HepG2 (cell line): ENCODE data around the gene MEGF11. TPM values are rescaled to one million over a fixed set of nuclear protein-coding genes. Genes with fewer than 3 reads are reported as not detected.

Source experiments
- ATAC-seq: fragments of 200-7000 bp; cut with Tn5 transposase; 3 replicates; pipeline ENCODE4 v1.9.1; 2020; ENCODE audit warnings: mild to moderate bottlenecking, moderate library complexity
- BruUV-seq: library from RNA; stranded (reverse); fragments of 400-500 nt; replicated peaks from 2 replicates; lab custom pipeline; 2021; lab: Mats Ljungman, UMichigan
- CTCF ChIA-PET: fragments of 300-600 bp; formaldehyde crosslinking; extraction: SDS; loops from one replicate; lab custom pipeline; 2021; ENCODE audit warnings: low total read pairs, inconsistent platforms, low intra/inter-chr PET ratio; lab: Yijun Ruan, JAX
- POLR2A ChIA-PET: fragments of 350-600 bp; sonication (Branson Sonifier 250); formaldehyde crosslinking; loops from one replicate; lab custom pipeline; 2020; ENCODE audit warnings: antibody characterized with exemption, inconsistent platforms; lab: Yijun Ruan, JAX
- DNase-seq: peaks from one replicate; pipeline ENCODE4 v3.0.0-alpha.2; 2015; ENCODE audit warnings: low spot score
- FAIRE-seq: peaks from 3 replicates; lab custom pipeline; 2011; peaks lifted over from hg19 to GRCh38; lab: Jason Lieb, UNC
- H2AFZ ChIP-seq: one replicate; pipeline ENCODE4 v1.6.1; 2011; ENCODE audit warnings: low read length, inconsistent platforms
- H3K27ac ChIP-seq: fragments of 300-600 bp; 3 replicates; pipeline ENCODE4 v1.8.0; 2011; ENCODE audit warnings: mixed run types, mild to moderate bottlenecking, mixed read lengths, low read length, inconsistent platforms; ENCODE audit not compliant: insufficient read depth; ENCODE audit errors: extremely low read length
- H3K27me3 ChIP-seq, 2 experiments: fragments of 200-600 bp in 1 of 2; 2 replicates in 1 of 2; 3 replicates in 1 of 2; pipeline versions ENCODE4 v1.6.0 to v1.8.0; 2011; ENCODE audit warnings: low read length in 2 of 2, mild to moderate bottlenecking in 2 of 2, moderate library complexity in 2 of 2, inconsistent platforms in 1 of 2; ENCODE audit not compliant: insufficient read depth in 2 of 2, control insufficient read depth in 1 of 2
- H3K36me3 ChIP-seq, 2 experiments: fragments of 200-600 bp in 1 of 2; replicated peaks in 1 of 2; 2 replicates in 1 of 2; 3 replicates in 1 of 2; pipeline versions ENCODE4 v1.5.1 to v1.8.0; 2011; ENCODE audit warnings: low read length in 2 of 2, inconsistent platforms in 1 of 2; ENCODE audit not compliant: insufficient read depth in 2 of 2, control insufficient read depth in 1 of 2
- H3K4me1 ChIP-seq: 2 replicates; pipeline ENCODE4 v1.5.1; 2012; ENCODE audit warnings: low read length, inconsistent platforms; ENCODE audit not compliant: insufficient read depth
- H3K4me2 ChIP-seq: 2 replicates; pipeline ENCODE4 v1.6.0; 2011; ENCODE audit warnings: low read depth, low read length, inconsistent platforms
- H3K4me3 ChIP-seq, 3 experiments: fragments of 200-600 bp in 1 of 3; sonication (generic), shearing (Covaris generic) in 1 of 3; replicated peaks in 1 of 3; 2 replicates each; pipeline ENCODE4 v1.5.1; 2011 to 2016; ENCODE audit warnings: low read length in 3 of 3, inconsistent platforms in 2 of 3, low read depth in 2 of 3, mild to moderate bottlenecking in 2 of 3, control low read depth in 1 of 3, mixed read lengths in 1 of 3; ENCODE audit not compliant: insufficient read depth in 1 of 3
- H3K79me2 ChIP-seq: one replicate; pipeline ENCODE4 v1.6.1; 2011; ENCODE audit warnings: low read length, inconsistent platforms; ENCODE audit not compliant: insufficient read depth
- H3K9ac ChIP-seq: 2 replicates; pipeline ENCODE4 v1.6.0; 2011; ENCODE audit warnings: mild to moderate bottlenecking, low read depth, low read length, inconsistent platforms; ENCODE audit not compliant: insufficient read depth
- H3K9me3 ChIP-seq: 2 replicates; pipeline ENCODE4 v1.5.1; 2012; ENCODE audit warnings: mild to moderate bottlenecking, low read length
- H4K20me1 ChIP-seq: 2 replicates; pipeline ENCODE4 v1.6.0; 2011; ENCODE audit warnings: inconsistent platforms, mild to moderate bottlenecking, low read length, moderate library complexity; ENCODE audit not compliant: insufficient read depth
- CCAR2 ChIP-seq: fragments of 200-400 bp; formaldehyde crosslinking; optimal IDR thresholded peaks from 2 replicates; pipeline ENCODE3; 2018; ENCODE audit warnings: low read depth, mild to moderate bottlenecking, low read length, moderate library complexity
- ESRRA ChIP-seq: sonication (generic); formaldehyde crosslinking; IDR thresholded peaks from 2 replicates; pipeline ENCODE4 v1.5.1; 2020; ENCODE audit warnings: mild to moderate bottlenecking, low read depth, missing genetic modification reagents
- FLYWCH1 ChIP-seq: sonication (generic); formaldehyde crosslinking; IDR thresholded peaks from 2 replicates; pipeline ENCODE4 v1.8.1; 2023; ENCODE audit warnings: mild to moderate bottlenecking, missing genetic modification reagents
- FOXA1 ChIP-seq, 2 experiments: fragments of 450-650 bp in 1 of 2; sonication (generic) in 1 of 2; formaldehyde crosslinking in 1 of 2; IDR thresholded peaks; 2 replicates each; pipeline versions ENCODE4 v1.4.0 to v1.6.1; 2016 to 2020; ENCODE audit warnings: missing genetic modification reagents in 1 of 2
- GABPB1 ChIP-seq: IDR thresholded peaks from 2 replicates; pipeline ENCODE4 v1.6.1; 2016; ENCODE audit warnings: mild to moderate bottlenecking, missing genetic modification reagents, moderate library complexity, missing compliant biosample characterization
- ZNF138 ChIP-seq: sonication (generic); formaldehyde crosslinking; IDR thresholded peaks from 2 replicates; pipeline ENCODE4 v1.5.0; 2020; ENCODE audit warnings: mild to moderate bottlenecking, low read depth, missing genetic modification reagents
- ZNF557 ChIP-seq: sonication (generic); formaldehyde crosslinking; IDR thresholded peaks from 2 replicates; pipeline ENCODE4 v1.4.0; 2020; ENCODE audit warnings: missing genetic modification reagents
- ZNF709 ChIP-seq: sonication (generic); formaldehyde crosslinking; IDR thresholded peaks from 2 replicates; pipeline ENCODE4 v1.5.0; 2020; ENCODE audit warnings: mild to moderate bottlenecking, missing genetic modification reagents
- WGBS: methylation state at CpG from one replicate; pipeline ENCODE4 v1.1.6; 2017; ENCODE audit warnings: low lambda C conversion rate; 5-methylcytosine and 5-hydroxymethylcytosine counted together
- in situ Hi-C: cut with HindIII; loops from 2 replicates; pipeline ENCODE4 v1.10.0; 2017; ENCODE audit warnings: low pct_unique_long_range_greater_than_20kb; ENCODE audit not compliant: extremely low pct_ligation_motif_present
- intact Hi-C: fragments of 100-400 bp; cut with micrococcal nuclease; formaldehyde crosslinking; loops from one replicate; pipeline ENCODE4 v1.10.0; 2022; ENCODE audit not compliant: unreplicated experiment
- polyA plus RNA-seq, 8 experiments: library from polyadenylated mRNA; depleted of rRNA in 3 of 8; stranded (reverse) in 7 of 8; unstranded in 1 of 8; fragments of >200 nt; fragmentation: Illumina TruSeq in 4 of 8; extraction: Trizol in 4 of 8; gene quantifications; 2 replicates each; pipeline versions ENCODE4 v1.2.1 to v1.2.3, GENCODE V29; 2011 to 2016; ENCODE audit warnings: low read depth in 4 of 8, missing spikeins in 1 of 8, mixed read lengths in 1 of 8; ENCODE audit not compliant: insufficient read depth in 1 of 8
- total RNA-seq, 5 experiments: library from RNA; depleted of rRNA; stranded (reverse); fragments of >200 nt; fragmentation: Illumina TruSeq; extraction: Trizol; gene quantifications; 2 replicates each; pipeline ENCODE4 v1.2.3, GENCODE V29; 2016; ENCODE audit warnings: low read depth in 1 of 5
- TF ChIP-seq, protein P1 (sequence below): sonication (generic); formaldehyde crosslinking; IDR thresholded peaks from 2 replicates; pipeline ENCODE4 v1.4.0; 2020; ENCODE audit warnings: missing genetic modification reagents
- TF ChIP-seq, protein P2 (sequence below): IDR thresholded peaks from 2 replicates; pipeline ENCODE4 v1.6.1; 2018; ENCODE audit warnings: missing genetic modification reagents, mild to moderate bottlenecking, missing compliant biosample characterization

Gene MEGF11
- total and polyA plus RNA-seq, 2 of the 13 experiments (the other 11 are each of a cell fraction or from before 2014, with no cell fraction given), result not detected

DNA sequence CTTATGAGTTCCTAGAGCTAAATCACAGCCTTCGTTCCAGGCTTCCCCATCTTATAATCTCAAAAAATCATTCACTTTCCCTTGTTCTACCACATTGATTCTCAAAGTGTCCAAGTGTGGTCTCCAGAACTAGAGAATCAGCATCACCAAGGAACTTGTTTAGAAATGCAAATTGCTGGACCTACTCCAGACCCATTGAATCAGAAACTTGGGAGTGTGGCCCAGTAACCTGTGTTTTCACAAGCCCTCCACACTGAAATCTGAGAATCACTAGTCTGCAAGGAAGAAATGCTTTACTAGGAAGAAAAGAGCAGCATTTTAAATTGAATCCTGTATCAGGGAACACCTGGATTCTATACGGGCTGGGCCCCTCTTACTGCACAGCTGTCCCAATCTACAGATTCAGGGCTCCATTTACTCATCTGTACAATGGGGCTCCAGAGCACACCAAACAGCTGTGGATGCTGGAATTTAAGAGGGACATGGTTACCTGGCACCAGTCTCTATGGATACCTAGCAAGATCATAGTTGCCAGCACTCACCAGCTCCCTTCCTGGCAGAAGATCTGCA is 3.9 kb downstream of the MEGF11 start:
- no peak for TF ChIP-seq FLYWCH1
- no peak for TF ChIP-seq ESRRA (CRISPR knock-in tag)
- H4K20me1 ChIP-seq, result peaks cover 7% of the 10 kb centered on the region; the same call in 1 of the 2 replicates
- no peak overlapping the region for H2AFZ ChIP-seq
- ChIA-PET CTCF (no interaction called here), POLR2A (no interaction called here)
- no peak overlapping the region for H3K9ac ChIP-seq
- H3K79me2 ChIP-seq, result no peaks in the 10 kb centered on the region
- no TSS peak for BruUV-seq
- 46% methylated on average over 2 of the region's 2 CpGs for WGBS
- in situ Hi-C loops (loop anchor here (5.0 kb wide), 1 partner anchor 38 kb away; no protein-coding TSS in a partner anchor), intact Hi-C loops (no loop called here)
- H3K9me3 ChIP-seq, result no peaks in the 10 kb centered on the region
- no peaks in the 10 kb centered on the region for H3K36me3 ChIP-seq
- no peak overlapping the region for H3K4me2 ChIP-seq
- H3K27ac ChIP-seq, result no peak overlapping the region
- H3K4me3 ChIP-seq, result no peak overlapping the region
- ATAC-seq (no peak), DNase-seq (no peak), FAIRE-seq (no peak)
- H3K4me1 ChIP-seq, result peaks cover 20% of the 10 kb centered on the region
- peaks cover 15 to 67% of the 10 kb centered on the region in 2 experiments for H3K27me3 ChIP-seq

DNA sequence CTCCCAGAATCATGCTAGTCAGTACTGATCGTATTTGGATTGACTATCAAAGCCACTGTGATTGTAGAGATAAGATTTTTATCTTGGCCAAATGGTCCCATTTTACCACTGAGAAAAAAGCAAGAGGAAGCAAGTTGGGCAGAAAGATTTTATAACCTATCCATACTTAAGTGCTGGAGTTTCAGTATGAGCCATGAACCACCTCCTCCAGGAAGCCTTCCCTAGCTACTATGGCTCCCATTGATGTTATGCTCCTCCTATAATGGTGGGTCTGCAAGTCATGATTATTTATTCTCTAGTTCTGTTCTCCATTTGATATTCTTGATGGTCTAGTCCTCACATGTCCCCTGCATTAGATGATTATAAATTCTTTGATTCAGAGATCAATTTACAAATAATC is 6.6 kb downstream of the MEGF11 start:
- no peak for TF ChIP-seq ZNF709
- no peak for TF ChIP-seq CCAR2
- TF ChIP-seq GABPB1 (CRISPR knock-in tag), result no peak
- TF ChIP-seq FOXA1 (IDR thresholded peaks at IDR 0.05), result no peak
- TF ChIP-seq FOXA1 (CRISPR knock-in tag; IDR thresholded peaks at IDR 0.05), result no peak
- no peak for TF ChIP-seq ZNF557 (CRISPR knock-in tag)
- TF ChIP-seq, protein P1, sequence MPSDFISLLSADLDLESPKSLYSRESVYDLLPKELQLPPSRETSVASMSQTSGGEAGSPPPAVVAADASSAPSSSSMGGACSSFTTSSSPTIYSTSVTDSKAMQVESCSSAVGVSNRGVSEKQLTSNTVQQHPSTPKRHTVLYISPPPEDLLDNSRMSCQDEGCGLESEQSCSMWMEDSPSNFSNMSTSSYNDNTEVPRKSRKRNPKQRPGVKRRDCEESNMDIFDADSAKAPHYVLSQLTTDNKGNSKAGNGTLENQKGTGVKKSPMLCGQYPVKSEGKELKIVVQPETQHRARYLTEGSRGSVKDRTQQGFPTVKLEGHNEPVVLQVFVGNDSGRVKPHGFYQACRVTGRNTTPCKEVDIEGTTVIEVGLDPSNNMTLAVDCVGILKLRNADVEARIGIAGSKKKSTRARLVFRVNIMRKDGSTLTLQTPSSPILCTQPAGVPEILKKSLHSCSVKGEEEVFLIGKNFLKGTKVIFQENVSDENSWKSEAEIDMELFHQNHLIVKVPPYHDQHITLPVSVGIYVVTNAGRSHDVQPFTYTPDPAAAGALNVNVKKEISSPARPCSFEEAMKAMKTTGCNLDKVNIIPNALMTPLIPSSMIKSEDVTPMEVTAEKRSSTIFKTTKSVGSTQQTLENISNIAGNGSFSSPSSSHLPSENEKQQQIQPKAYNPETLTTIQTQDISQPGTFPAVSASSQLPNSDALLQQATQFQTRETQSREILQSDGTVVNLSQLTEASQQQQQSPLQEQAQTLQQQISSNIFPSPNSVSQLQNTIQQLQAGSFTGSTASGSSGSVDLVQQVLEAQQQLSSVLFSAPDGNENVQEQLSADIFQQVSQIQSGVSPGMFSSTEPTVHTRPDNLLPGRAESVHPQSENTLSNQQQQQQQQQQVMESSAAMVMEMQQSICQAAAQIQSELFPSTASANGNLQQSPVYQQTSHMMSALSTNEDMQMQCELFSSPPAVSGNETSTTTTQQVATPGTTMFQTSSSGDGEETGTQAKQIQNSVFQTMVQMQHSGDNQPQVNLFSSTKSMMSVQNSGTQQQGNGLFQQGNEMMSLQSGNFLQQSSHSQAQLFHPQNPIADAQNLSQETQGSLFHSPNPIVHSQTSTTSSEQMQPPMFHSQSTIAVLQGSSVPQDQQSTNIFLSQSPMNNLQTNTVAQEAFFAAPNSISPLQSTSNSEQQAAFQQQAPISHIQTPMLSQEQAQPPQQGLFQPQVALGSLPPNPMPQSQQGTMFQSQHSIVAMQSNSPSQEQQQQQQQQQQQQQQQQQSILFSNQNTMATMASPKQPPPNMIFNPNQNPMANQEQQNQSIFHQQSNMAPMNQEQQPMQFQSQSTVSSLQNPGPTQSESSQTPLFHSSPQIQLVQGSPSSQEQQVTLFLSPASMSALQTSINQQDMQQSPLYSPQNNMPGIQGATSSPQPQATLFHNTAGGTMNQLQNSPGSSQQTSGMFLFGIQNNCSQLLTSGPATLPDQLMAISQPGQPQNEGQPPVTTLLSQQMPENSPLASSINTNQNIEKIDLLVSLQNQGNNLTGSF (CRISPR knock-in tag), result no peak
- TF ChIP-seq, protein P2, sequence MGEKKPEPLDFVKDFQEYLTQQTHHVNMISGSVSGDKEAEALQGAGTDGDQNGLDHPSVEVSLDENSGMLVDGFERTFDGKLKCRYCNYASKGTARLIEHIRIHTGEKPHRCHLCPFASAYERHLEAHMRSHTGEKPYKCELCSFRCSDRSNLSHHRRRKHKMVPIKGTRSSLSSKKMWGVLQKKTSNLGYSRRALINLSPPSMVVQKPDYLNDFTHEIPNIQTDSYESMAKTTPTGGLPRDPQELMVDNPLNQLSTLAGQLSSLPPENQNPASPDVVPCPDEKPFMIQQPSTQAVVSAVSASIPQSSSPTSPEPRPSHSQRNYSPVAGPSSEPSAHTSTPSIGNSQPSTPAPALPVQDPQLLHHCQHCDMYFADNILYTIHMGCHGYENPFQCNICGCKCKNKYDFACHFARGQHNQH (CRISPR knock-in tag), result no peak
- TF ChIP-seq ZNF138 (CRISPR knock-in tag), result no peak
- DNase-seq, result no peak
- FAIRE-seq, result no peak
- Histone ChIP-seq H3K4me3 (no peak overlapping the region), H3K4me2 (no peak overlapping the region), H4K20me1 (peaks cover 7% of the 10 kb centered on the region; the same call in 1 of the 2 replicates), H3K79me2 (no peaks in the 10 kb centered on the region), H3K36me3 (no peaks in the 10 kb centered on the region), H3K4me1 (no peaks in the 10 kb centered on the region), H3K9me3 (no peaks in the 10 kb centered on the region), H3K27me3 (peaks cover 10 to 63% of the 10 kb centered on the region in 2 experiments; a peak in 4 of 5 replicates), H3K27ac (no peak overlapping the region), H3K9ac (no peak overlapping the region), H2AFZ (no peak overlapping the region)
- WGBS, result 7% methylated on average over 1 of the region's 1 CpG
- ChIA-PET POLR2A (no interaction called here), CTCF (no interaction called here)
- in situ Hi-C loops, result no loop called here
- no peak for ATAC-seq
- intact Hi-C loops, result no loop called here
- no TSS peak for BruUV-seq
